Measurements from ENCODE around the gene TECPR2.
"Not testable (repeated sequence)": the region's sequence is repeated elsewhere in the genome, so short reads cannot be mapped to it uniquely, and the experiment has no call there.

Gene TECPR2

DNA sequence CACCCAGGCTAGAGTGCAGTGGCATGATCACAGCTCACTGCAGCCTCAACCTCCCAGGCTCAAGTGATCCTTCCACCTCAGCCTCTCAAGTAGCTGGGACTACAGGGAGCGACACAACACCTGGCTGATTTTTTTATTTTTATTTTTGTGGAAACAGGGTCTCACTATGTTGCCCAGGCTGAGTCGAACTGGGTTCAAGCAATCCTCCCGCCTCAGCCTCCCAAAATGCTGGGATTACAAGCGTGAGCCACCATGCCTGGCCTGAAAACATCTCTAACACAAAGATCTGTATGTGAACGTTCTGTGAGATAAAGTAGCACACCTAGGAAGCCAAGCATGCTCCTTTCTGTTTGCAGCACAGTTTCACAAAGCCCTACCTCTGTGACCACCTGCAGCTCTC lies 157.0 kb downstream of the TECPR2 start:
- not testable (repeated sequence) for H3K4me3 ChIP-seq (ENCODE audit: low read length in 2 of 2); H3K9ac ChIP-seq (ENCODE audit: low read depth in 1 of 2, low read length in 2 of 2); H3K9me3 ChIP-seq (ENCODE audit: control insufficient read depth in 2 of 2, low read length in 2 of 2); H3K27ac ChIP-seq (ENCODE audit: low read depth in 2 of 2, low read length in 2 of 2); H3K36me3 ChIP-seq (ENCODE audit: control insufficient read depth in 2 of 2, insufficient read depth in 2 of 2, low read length in 2 of 2); H3K27me3 ChIP-seq (ENCODE audit: control insufficient read depth in 2 of 2, insufficient read depth in 2 of 2, low read length in 2 of 2)
- H3K4me1 ChIP-seq (ENCODE audit: control insufficient read depth in 2 of 2, insufficient read depth in 2 of 2, low read length in 2 of 2), result peaks cover 12 to 17% of the 10 kb centered on the region in 2 donors

DNA sequence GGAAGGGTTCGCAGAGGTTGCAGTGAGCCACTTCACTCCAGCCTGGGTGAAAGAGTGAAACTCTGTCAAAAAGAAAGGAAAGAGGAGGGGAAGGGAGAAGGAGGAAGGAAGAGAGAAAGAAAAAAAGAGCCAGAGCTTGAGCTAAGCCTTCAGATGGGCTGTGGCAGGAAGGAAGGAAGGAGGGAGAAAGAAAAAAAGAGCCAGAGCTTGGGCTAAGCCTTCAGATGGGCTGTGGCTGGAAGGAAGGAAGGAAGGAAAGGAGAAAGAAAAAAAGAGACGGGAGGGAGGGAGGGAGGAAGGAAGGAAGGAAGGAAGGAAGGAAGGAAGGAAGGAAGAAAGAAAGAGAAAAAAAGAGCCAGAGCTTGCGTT lies 160.4 kb downstream of the TECPR2 start:
- Histone ChIP-seq H3K36me3 (ENCODE audit: control insufficient read depth in 2 of 2, insufficient read depth in 2 of 2, low read length in 2 of 2) (no peaks in the 10 kb centered on the region), H3K9me3 (ENCODE audit: control insufficient read depth in 2 of 2, low read length in 2 of 2) (no peaks in the 10 kb centered on the region), H3K27ac (ENCODE audit: low read depth in 2 of 2, low read length in 2 of 2) (peak overlapping the region; percentile 93 to 94), H3K27me3 (ENCODE audit: control insufficient read depth in 2 of 2, insufficient read depth in 2 of 2, low read length in 2 of 2) (no peaks in the 10 kb centered on the region), H3K4me3 (ENCODE audit: low read length in 2 of 2) (peak overlapping the region; percentile 82 to 92), H3K4me1 (ENCODE audit: control insufficient read depth in 2 of 2, insufficient read depth in 2 of 2, low read length in 2 of 2) (peaks cover 32% of the 10 kb centered on the region in 2 donors), H3K9ac (ENCODE audit: low read depth in 1 of 2, low read length in 2 of 2) (peak overlapping the region in 1 of 2 donors; percentile 91)

DNA sequence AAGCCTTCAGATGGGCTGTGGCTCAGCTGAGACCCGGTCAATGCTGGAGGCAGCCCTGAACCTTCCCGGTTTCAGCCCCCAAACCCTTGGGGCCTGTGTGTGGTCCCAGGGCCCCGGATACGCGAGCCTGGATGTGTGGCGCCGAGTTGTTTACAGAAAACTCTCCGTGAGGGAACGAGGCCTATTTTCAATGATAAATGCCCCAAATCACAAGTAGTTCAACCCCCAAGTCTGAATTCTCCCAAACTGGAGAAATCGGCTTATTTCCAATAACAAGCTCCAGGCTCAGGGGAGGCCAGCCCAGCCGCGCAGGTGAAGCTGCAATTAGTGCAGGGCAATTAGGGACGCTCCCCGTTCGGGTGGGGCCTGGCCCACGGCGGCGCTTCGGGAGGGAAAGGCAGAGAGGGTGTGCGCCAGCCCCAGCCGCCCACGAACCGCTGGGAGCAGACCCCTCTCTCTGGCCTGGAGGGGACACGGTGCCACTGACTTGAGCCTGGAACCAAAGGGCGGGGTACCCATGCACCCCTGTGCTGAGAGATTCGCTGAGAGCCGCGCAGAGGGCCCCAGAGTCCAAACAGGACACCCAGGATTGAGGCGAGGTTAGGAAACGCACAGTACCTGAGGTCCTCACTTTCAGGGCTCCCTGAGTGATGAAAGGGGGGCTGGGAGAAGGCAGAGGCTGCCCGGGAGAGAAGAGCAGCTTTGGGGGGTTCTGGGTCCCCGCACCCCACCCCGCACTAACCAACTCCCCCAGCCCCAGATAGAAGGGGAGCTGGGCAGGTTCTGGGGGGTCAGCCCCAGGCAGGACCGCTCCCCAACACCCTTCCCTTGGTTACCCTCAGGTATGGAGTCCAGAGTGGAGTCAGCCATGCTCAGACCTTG lies 161.1 kb downstream of the TECPR2 start:
- Histone ChIP-seq H3K4me3 (ENCODE audit: low read length in 2 of 2) (peak overlapping the region; percentile 82 to 92), H3K4me1 (ENCODE audit: control insufficient read depth in 2 of 2, insufficient read depth in 2 of 2, low read length in 2 of 2) (peaks cover 32% of the 10 kb centered on the region in 2 donors), H3K27ac (ENCODE audit: low read depth in 2 of 2, low read length in 2 of 2) (peak overlapping the region; percentile 93 to 94), H3K9me3 (ENCODE audit: control insufficient read depth in 2 of 2, low read length in 2 of 2) (no peaks in the 10 kb centered on the region), H3K9ac (ENCODE audit: low read depth in 1 of 2, low read length in 2 of 2) (peak overlapping the region; percentile 82 to 91), H3K36me3 (ENCODE audit: control insufficient read depth in 2 of 2, insufficient read depth in 2 of 2, low read length in 2 of 2) (no peaks in the 10 kb centered on the region), H3K27me3 (ENCODE audit: control insufficient read depth in 2 of 2, insufficient read depth in 2 of 2, low read length in 2 of 2) (no peaks in the 10 kb centered on the region)

DNA sequence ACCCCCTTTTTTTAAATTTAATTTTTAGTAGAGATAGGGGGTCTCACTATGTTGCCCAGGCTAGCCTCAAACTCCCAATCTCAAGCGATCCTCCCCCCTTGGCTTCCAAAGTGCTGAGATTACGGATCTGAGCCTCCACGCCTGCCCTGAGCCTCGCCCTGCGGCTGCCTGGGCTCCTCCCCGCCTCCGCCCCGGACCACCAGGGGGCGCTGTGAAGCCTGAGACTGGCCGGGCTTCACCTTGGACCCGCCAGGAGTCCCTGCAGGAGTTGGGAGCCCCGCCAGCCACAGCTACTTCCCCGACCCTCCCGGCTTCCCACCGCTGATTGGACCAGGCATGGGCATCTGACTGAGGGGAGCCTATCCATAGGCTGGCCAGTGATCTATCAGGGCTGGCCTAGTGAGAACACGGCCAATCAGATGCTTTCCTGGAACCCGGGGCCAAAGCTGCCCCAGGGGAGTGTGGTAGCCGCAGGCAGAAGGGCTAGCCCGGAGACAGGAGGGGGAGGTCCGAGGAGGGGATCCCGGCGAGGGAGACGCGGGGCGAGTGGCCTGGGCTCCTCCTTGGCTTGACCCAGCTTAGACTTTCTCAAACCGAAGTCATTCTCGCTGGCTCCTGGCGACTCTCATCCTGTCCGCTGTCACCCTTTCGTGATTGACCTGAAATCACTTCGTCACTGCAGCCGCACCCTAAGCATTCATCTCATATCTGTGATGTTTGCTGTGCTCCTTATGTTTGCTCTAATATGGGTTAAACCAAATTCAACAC lies 161.9 kb downstream of the TECPR2 start:
- Histone ChIP-seq H3K27ac (ENCODE audit: low read depth in 2 of 2, low read length in 2 of 2) (peak overlapping the region; percentile 93 to 94), H3K4me3 (ENCODE audit: low read length in 2 of 2) (peak overlapping the region; percentile 82 to 92), H3K36me3 (ENCODE audit: control insufficient read depth in 2 of 2, insufficient read depth in 2 of 2, low read length in 2 of 2) (no peaks in the 10 kb centered on the region), H3K27me3 (ENCODE audit: control insufficient read depth in 2 of 2, insufficient read depth in 2 of 2, low read length in 2 of 2) (no peaks in the 10 kb centered on the region), H3K4me1 (ENCODE audit: control insufficient read depth in 2 of 2, insufficient read depth in 2 of 2, low read length in 2 of 2) (peaks cover 32% of the 10 kb centered on the region in 2 donors), H3K9me3 (ENCODE audit: control insufficient read depth in 2 of 2, low read length in 2 of 2) (no peaks in the 10 kb centered on the region), H3K9ac (ENCODE audit: low read depth in 1 of 2, low read length in 2 of 2) (peak overlapping the region; percentile 82 to 91)

DNA sequence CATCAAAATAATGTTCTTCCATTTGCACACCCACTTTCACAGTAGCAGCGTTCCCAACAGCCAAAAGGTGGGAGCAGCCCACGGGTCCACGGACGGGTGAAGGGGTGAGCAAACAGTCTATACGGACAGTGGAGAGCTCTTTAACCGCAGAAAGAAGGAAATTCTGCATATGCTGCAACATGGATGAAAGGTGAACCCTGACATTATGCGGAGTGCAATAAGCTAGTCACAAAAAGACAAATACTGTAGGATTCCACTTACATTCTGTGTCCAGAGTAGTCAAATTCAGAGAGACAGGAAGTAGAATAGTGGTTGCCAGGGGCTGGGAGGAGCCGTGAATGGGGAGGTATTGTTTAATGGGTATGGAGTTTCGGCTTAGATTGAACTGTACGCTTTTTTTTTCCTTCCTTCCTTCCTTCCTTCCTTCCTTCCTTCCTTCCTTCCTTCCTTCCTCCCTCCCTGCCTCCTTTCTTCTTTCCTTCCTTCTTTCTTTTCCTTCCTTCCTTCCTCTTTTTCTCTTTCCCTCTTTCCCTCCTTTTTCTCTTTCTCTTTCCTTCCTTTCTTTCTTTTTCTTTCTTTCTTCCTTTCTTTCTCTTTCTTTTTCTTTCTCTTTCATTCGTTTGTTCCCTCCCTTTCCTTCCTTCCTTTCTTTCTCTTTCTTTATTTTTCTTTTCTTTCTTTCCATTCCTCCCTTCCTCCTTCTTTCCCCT lies 162.6 kb downstream of the TECPR2 start:
- peaks cover 32 to 34% of the 10 kb centered on the region in 2 donors for H3K4me1 ChIP-seq (ENCODE audit: control insufficient read depth in 2 of 2, insufficient read depth in 2 of 2, low read length in 2 of 2)
- no peaks in the 10 kb centered on the region for H3K9me3 ChIP-seq (ENCODE audit: control insufficient read depth in 2 of 2, low read length in 2 of 2)
- H3K27me3 ChIP-seq (ENCODE audit: control insufficient read depth in 2 of 2, insufficient read depth in 2 of 2, low read length in 2 of 2), result no peaks in the 10 kb centered on the region
- peak overlapping the region; percentile 93 to 94 for H3K27ac ChIP-seq (ENCODE audit: low read depth in 2 of 2, low read length in 2 of 2)
- peak overlapping the region; percentile 82 to 92 for H3K4me3 ChIP-seq (ENCODE audit: low read length in 2 of 2)
- peak overlapping the region; percentile 82 to 91 for H3K9ac ChIP-seq (ENCODE audit: low read depth in 1 of 2, low read length in 2 of 2)
- H3K36me3 ChIP-seq (ENCODE audit: control insufficient read depth in 2 of 2, insufficient read depth in 2 of 2, low read length in 2 of 2), result no peaks in the 10 kb centered on the region

DNA sequence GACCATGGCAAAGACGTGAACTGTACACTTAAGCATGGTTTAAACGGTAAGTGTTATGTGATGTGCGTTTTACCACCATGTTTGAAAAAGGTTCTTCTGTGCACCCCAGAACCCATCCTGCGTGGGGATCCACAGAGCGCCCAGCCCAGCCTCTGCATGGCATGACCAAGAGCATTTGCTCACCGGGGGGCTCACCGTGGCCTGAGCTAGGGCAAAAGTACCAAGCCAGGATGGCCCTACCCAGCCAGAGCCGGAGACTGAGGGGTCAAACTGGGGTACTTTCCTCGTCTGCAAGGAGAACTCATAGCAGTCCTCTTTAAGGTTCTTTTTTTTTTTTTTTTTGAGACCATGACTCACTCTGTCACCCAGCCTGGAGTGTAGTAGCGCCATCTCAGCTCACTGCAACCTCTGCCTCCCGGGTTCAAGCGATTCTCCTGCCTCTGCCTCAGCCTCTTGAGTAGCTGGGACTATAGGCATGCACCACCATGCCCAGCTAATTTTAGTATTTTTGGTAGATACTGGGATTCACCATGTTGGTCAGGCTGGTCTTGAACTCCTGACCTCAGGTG lies 163.3 kb downstream of the TECPR2 start:
- Histone ChIP-seq H3K4me1 (ENCODE audit: control insufficient read depth in 2 of 2, insufficient read depth in 2 of 2, low read length in 2 of 2) (peaks cover 32 to 37% of the 10 kb centered on the region in 2 donors), H3K27ac (ENCODE audit: low read depth in 2 of 2, low read length in 2 of 2) (peak overlapping the region; percentile 93 to 94), H3K9me3 (ENCODE audit: control insufficient read depth in 2 of 2, low read length in 2 of 2) (no peaks in the 10 kb centered on the region), H3K36me3 (ENCODE audit: control insufficient read depth in 2 of 2, insufficient read depth in 2 of 2, low read length in 2 of 2) (no peaks in the 10 kb centered on the region), H3K4me3 (ENCODE audit: low read length in 2 of 2) (peak overlapping the region; percentile 82 to 92), H3K9ac (ENCODE audit: low read depth in 1 of 2, low read length in 2 of 2) (peak overlapping the region; percentile 82 to 91), H3K27me3 (ENCODE audit: control insufficient read depth in 2 of 2, insufficient read depth in 2 of 2, low read length in 2 of 2) (no peaks in the 10 kb centered on the region)

DNA sequence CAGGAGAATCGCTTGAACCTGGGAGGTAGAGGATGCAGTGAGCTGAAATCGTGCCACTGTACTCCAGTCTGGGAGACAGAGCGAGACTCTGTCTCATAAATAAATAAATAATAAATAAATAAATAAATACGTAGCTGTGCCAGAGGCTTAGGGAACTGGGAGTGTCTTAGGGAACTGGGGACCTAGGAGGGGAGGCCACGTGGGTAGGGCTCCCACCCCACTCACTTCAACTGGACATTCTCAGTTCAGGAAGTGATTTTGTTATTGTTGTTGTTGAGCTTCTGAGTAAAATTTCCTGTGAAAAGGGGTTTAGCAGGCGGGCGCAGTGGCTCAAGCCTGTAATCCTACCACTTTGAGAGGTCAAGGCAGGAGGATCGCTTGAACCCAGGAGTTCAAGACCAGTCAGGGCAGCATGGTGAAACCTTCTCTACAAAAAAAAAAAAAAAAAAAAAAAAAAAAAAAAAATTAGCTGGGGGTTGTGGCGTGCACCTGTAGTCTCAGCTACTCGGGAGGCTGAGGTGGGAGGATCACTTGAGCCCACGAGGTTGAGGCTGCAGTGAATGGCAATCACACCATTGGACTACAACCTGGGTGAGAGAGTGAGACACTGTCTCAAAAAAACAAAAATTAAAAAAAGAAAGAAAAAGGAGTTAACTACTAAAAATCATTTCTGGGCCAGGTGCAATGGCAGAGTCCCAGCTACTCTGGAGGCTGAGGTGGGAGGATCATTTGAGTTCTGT lies 165.9 kb downstream of the TECPR2 start:
- Histone ChIP-seq H3K9ac (ENCODE audit: low read depth in 1 of 2, low read length in 2 of 2) (peak overlapping the region in 1 of 2 donors; percentile 24), H3K4me1 (ENCODE audit: control insufficient read depth in 2 of 2, insufficient read depth in 2 of 2, low read length in 2 of 2) (peaks cover 32 to 37% of the 10 kb centered on the region in 2 donors), H3K9me3 (ENCODE audit: control insufficient read depth in 2 of 2, low read length in 2 of 2) (no peaks in the 10 kb centered on the region), H3K4me3 (ENCODE audit: low read length in 2 of 2) (no peak overlapping the region), H3K36me3 (ENCODE audit: control insufficient read depth in 2 of 2, insufficient read depth in 2 of 2, low read length in 2 of 2) (no peaks in the 10 kb centered on the region), H3K27ac (ENCODE audit: low read depth in 2 of 2, low read length in 2 of 2) (peak overlapping the region in 1 of 2 donors; percentile 88), H3K27me3 (ENCODE audit: control insufficient read depth in 2 of 2, insufficient read depth in 2 of 2, low read length in 2 of 2) (no peaks in the 10 kb centered on the region)

DNA sequence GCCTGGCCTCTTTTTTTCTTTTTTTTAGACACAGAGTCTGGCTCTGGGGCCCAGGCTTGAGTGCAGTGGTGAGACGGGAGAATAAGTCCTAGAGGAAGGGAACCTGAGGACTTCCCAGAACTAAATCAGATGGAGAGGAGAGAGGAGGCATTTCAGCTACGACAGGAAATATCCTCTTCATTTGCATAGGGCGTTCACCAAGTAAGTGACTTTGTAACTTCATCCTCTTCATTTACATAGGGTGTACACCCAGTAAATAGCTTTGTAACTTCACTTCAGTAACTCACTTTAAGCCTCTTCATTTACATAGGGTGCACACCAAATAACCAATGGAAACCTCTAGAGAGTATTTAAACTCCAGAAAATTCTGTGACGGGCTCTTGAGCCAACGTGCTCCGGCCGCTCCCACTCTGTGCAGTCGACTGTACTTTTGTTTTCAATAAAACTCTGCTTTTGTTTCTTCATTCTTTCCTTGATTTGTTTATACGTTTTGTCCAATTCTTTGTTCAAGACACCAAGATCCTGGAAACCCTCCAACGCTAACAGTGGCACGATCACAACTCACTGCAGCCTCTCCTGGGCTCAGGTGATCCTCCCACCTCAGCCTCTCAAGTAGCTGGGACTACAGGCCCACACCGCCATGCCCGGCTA lies 168.2 kb downstream of the TECPR2 start:
- H3K4me3 ChIP-seq (ENCODE audit: low read length in 2 of 2), result peak overlapping the region in 1 of 2 donors; percentile 10
- H3K27me3 ChIP-seq (ENCODE audit: control insufficient read depth in 2 of 2, insufficient read depth in 2 of 2, low read length in 2 of 2), result no peaks in the 10 kb centered on the region
- H3K36me3 ChIP-seq (ENCODE audit: control insufficient read depth in 2 of 2, insufficient read depth in 2 of 2, low read length in 2 of 2), result no peaks in the 10 kb centered on the region
- H3K27ac ChIP-seq (ENCODE audit: low read depth in 2 of 2, low read length in 2 of 2), result peak overlapping the region; percentile 78 to 87
- no peaks in the 10 kb centered on the region for H3K9me3 ChIP-seq (ENCODE audit: control insufficient read depth in 2 of 2, low read length in 2 of 2)
- H3K4me1 ChIP-seq (ENCODE audit: control insufficient read depth in 2 of 2, insufficient read depth in 2 of 2, low read length in 2 of 2), result peaks cover 12 to 17% of the 10 kb centered on the region in 2 donors
- peak overlapping the region in 1 of 2 donors; percentile 33 for H3K9ac ChIP-seq (ENCODE audit: low read depth in 1 of 2, low read length in 2 of 2)

DNA sequence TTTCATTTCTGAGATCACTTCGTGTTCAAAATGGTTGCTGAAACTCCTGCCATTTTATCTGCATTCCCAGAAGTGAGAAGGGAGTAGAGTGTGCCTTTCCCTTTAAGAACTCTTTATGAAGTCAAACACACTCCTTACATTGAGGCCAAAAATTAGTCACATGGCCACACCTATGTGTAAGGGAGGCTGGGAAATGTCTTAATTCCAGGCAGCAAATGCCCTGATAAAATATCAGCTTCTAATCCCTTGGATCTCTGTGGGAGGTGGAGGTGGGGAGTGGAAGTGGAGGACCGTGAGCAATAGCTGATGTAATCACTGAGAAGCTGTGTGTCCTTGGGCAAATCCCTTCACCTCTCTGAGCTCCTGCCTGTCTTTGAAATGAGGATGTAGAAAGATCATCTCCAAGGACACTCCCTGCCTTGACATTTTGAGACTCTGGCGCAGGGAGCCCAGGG lies 169.5 kb downstream of the TECPR2 start:
- no peak overlapping the region for H3K4me3 ChIP-seq (ENCODE audit: low read length in 2 of 2)
- H3K36me3 ChIP-seq (ENCODE audit: control insufficient read depth in 2 of 2, insufficient read depth in 2 of 2, low read length in 2 of 2), result no peaks in the 10 kb centered on the region
- no peak overlapping the region for H3K9ac ChIP-seq (ENCODE audit: low read depth in 1 of 2, low read length in 2 of 2)
- peaks cover 10 to 15% of the 10 kb centered on the region in 2 donors for H3K4me1 ChIP-seq (ENCODE audit: control insufficient read depth in 2 of 2, insufficient read depth in 2 of 2, low read length in 2 of 2)
- H3K9me3 ChIP-seq (ENCODE audit: control insufficient read depth in 2 of 2, low read length in 2 of 2), result no peaks in the 10 kb centered on the region
- no peaks in the 10 kb centered on the region for H3K27me3 ChIP-seq (ENCODE audit: control insufficient read depth in 2 of 2, insufficient read depth in 2 of 2, low read length in 2 of 2)
- H3K27ac ChIP-seq (ENCODE audit: low read depth in 2 of 2, low read length in 2 of 2), result no peak overlapping the region

Measured in mucosa of rectum (tissue), 2 donors.